K562 (cell line): ENCODE results near the gene TPI1. TPM values are rescaled to one million over a fixed set of nuclear protein-coding genes. Genes with fewer than 3 reads are reported as not detected.
A peak's percentile ranks its signal among the peaks of the same experiment; 100 is the strongest.

Experiments used
- CSDE1 ChIP-seq, 2 experiments: fragments of 450-650 bp; IDR thresholded peaks; 2 replicates each; pipeline ENCODE4 v1.6.1; 2016; ENCODE audit warnings: mild to moderate bottlenecking in 1 of 2
- ESRRA ChIP-seq: fragments of 450-650 bp; IDR thresholded peaks from 2 replicates; pipeline ENCODE4 v1.6.1; 2014; ENCODE audit warnings: low read depth, mild to moderate bottlenecking, moderate library complexity, borderline replicate concordance
- IRF2 ChIP-seq: sonication (generic); formaldehyde crosslinking; IDR thresholded peaks from 2 replicates; pipeline ENCODE4 v1.8.1; 2022; ENCODE audit warnings: mild to moderate bottlenecking, missing genetic modification reagents
- PCBP2 ChIP-seq: fragments of 200-400 bp; formaldehyde crosslinking; IDR thresholded peaks from 2 replicates; pipeline ENCODE4 v1.6.1; 2018; ENCODE audit warnings: low read length, low read depth, mild to moderate bottlenecking, moderate library complexity; ENCODE audit not compliant: poor library complexity, severe bottlenecking
- polyA plus RNA-seq, 8 experiments: library from polyadenylated mRNA; depleted of rRNA in 4 of 8; stranded (reverse) in 5 of 8; unstranded in 3 of 8; fragments of >200 nt; fragmentation: Nextera tagmentation in 2 of 8; fragmentation: Illumina TruSeq in 1 of 8; extraction: Ambion mirVana in 2 of 8; extraction: Trizol in 1 of 8; gene quantifications; 2 replicates each; pipeline versions ENCODE4 v1.2.1 to v1.2.3, GENCODE V29; 2011 to 2014; ENCODE audit warnings: inconsistent platforms in 1 of 8, missing spikeins in 1 of 8
- total RNA-seq, 7 experiments: library from RNA; depleted of rRNA in 6 of 7; stranded (reverse); fragments of >200 nt in 6 of 7; fragmentation: Illumina TruSeq in 2 of 7; extraction: Trizol in 2 of 7; gene quantifications; 2 replicates each; pipeline versions ENCODE4 v1.2.1 to v1.2.3, GENCODE V29; 2011 to 2021; ENCODE audit warnings: low replicate concordance in 1 of 7
- TF ChIP-seq, protein P1 (sequence below): fragments of 450-650 bp; IDR thresholded peaks from 2 replicates; pipeline ENCODE4 v1.6.1; 2017; ENCODE audit warnings: antibody characterized with exemption, mild to moderate bottlenecking
- TF ChIP-seq, protein P2 (sequence below): fragments of 250-450 bp; sonication (Bioruptor Pico); IDR thresholded peaks from 2 replicates; pipeline ENCODE4 v1.5.0; 2022; ENCODE audit warnings: mild to moderate bottlenecking
- TF ChIP-seq, protein P3 (sequence below): IDR thresholded peaks from 2 replicates; pipeline ENCODE4 v1.6.1; 2016; ENCODE audit warnings: missing genetic modification characterization, missing compliant biosample characterization

Gene TPI1
- total and polyA plus RNA-seq, 9 of the 15 experiments (the other 6 are each of a cell fraction or from before 2014, with no cell fraction given) = 662 to 4,971 (median 892) TPM

DNA sequence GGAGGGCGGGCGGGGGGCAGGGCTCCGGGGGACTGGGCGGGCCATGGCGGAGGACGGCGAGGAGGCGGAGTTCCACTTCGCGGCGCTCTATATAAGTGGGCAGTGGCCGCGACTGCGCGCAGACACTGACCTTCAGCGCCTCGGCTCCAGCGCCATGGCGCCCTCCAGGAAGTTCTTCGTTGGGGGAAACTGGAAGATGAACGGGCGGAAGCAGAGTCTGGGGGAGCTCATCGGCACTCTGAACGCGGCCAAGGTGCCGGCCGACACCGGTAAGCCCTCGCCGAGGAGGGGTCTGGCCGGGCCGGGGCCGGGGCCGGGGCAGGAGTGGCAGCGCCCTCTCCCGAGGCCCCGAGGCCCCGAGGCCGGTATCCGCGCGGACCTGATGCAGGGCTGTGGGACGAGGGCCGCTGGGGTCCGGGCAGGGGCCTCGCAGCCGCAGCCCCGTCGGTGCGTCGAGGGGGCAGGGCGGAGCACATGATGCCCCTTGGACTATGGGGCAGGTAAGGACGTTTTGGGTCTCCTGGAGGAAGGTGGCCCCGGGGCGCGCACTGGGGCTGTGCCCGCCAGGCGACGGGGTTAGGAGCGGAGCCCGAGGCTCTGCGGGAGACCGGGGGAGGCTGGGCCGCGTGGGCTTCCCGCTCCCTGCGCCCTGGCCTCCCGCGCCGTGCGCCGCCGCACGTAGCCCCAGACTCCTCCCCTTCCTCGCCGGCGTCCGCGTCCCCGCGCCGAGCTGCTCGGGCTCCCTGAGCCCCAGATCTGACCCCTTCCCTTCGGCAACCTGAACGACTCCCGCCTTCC is at the start of gene TPI1 (continued):
- TF ChIP-seq, protein P1, sequence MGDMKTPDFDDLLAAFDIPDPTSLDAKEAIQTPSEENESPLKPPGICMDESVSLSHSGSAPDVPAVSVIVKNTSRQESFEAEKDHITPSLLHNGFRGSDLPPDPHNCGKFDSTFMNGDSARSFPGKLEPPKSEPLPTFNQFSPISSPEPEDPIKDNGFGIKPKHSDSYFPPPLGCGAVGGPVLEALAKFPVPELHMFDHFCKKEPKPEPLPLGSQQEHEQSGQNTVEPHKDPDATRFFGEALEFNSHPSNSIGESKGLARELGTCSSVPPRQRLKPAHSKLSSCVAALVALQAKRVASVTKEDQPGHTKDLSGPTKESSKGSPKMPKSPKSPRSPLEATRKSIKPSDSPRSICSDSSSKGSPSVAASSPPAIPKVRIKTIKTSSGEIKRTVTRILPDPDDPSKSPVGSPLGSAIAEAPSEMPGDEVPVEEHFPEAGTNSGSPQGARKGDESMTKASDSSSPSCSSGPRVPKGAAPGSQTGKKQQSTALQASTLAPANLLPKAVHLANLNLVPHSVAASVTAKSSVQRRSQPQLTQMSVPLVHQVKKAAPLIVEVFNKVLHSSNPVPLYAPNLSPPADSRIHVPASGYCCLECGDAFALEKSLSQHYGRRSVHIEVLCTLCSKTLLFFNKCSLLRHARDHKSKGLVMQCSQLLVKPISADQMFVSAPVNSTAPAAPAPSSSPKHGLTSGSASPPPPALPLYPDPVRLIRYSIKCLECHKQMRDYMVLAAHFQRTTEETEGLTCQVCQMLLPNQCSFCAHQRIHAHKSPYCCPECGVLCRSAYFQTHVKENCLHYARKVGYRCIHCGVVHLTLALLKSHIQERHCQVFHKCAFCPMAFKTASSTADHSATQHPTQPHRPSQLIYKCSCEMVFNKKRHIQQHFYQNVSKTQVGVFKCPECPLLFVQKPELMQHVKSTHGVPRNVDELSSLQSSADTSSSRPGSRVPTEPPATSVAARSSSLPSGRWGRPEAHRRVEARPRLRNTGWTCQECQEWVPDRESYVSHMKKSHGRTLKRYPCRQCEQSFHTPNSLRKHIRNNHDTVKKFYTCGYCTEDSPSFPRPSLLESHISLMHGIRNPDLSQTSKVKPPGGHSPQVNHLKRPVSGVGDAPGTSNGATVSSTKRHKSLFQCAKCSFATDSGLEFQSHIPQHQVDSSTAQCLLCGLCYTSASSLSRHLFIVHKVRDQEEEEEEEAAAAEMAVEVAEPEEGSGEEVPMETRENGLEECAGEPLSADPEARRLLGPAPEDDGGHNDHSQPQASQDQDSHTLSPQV = peak; percentile 58; the same call in 1 of the 2 replicates
- TF ChIP-seq CSDE1 (IDR thresholded peaks at IDR 0.05) (peak in 1 of 2 experiments; percentile 39; a peak in 1 of 4 replicates), ESRRA (peak; percentile 82), PCBP2 (peak; percentile 43), IRF2 (CRISPR knock-in tag) (no peak)
- TF ChIP-seq, protein P2, sequence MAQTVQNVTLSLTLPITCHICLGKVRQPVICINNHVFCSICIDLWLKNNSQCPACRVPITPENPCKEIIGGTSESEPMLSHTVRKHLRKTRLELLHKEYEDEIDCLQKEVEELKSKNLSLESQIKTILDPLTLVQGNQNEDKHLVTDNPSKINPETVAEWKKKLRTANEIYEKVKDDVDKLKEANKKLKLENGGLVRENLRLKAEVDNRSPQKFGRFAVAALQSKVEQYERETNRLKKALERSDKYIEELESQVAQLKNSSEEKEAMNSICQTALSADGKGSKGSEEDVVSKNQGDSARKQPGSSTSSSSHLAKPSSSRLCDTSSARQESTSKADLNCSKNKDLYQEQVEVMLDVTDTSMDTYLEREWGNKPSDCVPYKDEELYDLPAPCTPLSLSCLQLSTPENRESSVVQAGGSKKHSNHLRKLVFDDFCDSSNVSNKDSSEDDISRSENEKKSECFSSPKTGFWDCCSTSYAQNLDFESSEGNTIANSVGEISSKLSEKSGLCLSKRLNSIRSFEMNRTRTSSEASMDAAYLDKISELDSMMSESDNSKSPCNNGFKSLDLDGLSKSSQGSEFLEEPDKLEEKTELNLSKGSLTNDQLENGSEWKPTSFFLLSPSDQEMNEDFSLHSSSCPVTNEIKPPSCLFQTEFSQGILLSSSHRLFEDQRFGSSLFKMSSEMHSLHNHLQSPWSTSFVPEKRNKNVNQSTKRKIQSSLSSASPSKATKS (CRISPR knock-in tag) = no peak
- TF ChIP-seq, protein P3, sequence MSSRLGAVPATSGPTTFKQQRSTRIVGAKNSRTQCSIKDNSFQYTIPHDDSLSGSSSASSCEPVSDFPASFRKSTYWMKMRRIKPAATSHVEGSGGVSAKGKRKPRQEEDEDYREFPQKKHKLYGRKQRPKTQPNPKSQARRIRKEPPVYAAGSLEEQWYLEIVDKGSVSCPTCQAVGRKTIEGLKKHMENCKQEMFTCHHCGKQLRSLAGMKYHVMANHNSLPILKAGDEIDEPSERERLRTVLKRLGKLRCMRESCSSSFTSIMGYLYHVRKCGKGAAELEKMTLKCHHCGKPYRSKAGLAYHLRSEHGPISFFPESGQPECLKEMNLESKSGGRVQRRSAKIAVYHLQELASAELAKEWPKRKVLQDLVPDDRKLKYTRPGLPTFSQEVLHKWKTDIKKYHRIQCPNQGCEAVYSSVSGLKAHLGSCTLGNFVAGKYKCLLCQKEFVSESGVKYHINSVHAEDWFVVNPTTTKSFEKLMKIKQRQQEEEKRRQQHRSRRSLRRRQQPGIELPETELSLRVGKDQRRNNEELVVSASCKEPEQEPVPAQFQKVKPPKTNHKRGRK (tag) = no peak
